Stimulated activated CD4-positive, alpha-beta T cell treated with anti-CD3 and anti-CD28 coated beads, Interleukin-12 subunit alpha, Interleukin-12 subunit beta, amount 100 ng/mL, for 48 hours (primary cell): ENCODE measurements around the gene HSDL1.
"Not testable (repeated sequence)": the region's sequence is repeated elsewhere in the genome, so short reads cannot be mapped to it uniquely, and the experiment has no call there.

Experiments
- DNase-seq, 3 donors: peaks; one replicate each; pipeline ENCODE4 v3.0.0-alpha.2; 2020; ENCODE audit warnings: low read depth in 2 of 3, low spot score in 1 of 3

Gene HSDL1

DNA sequence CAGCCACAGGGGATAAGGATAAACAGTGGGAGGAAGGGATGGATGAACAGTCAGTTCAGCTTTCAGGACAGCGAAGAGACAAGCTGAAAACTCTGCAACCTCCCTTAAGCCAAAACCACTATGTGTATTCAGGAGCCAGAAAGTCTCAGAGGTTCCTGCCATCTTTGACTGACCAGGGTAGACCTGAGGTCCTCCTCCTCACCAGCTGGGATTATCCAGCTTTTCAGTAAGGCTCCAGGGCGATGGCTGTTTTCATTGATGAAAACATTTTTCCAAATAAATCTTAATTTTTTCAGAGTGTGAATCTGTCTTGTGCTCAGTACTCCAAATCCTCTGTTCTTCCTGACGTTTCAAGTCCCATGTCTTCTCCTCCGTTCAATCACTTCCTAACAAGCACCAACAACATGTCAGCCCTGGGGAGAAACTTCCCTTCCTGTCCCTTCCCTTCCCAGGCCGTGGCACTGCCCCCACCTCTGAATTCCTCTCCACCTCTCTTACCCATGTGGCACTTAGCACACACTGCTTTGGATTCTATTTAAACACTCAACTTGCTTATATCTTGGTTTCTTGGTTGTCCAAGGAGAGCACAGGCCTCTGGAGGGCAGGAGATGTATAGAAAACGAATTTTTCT, 5.2 kb downstream of the HSDL1 start:
- DNase-seq = no peak

DNA sequence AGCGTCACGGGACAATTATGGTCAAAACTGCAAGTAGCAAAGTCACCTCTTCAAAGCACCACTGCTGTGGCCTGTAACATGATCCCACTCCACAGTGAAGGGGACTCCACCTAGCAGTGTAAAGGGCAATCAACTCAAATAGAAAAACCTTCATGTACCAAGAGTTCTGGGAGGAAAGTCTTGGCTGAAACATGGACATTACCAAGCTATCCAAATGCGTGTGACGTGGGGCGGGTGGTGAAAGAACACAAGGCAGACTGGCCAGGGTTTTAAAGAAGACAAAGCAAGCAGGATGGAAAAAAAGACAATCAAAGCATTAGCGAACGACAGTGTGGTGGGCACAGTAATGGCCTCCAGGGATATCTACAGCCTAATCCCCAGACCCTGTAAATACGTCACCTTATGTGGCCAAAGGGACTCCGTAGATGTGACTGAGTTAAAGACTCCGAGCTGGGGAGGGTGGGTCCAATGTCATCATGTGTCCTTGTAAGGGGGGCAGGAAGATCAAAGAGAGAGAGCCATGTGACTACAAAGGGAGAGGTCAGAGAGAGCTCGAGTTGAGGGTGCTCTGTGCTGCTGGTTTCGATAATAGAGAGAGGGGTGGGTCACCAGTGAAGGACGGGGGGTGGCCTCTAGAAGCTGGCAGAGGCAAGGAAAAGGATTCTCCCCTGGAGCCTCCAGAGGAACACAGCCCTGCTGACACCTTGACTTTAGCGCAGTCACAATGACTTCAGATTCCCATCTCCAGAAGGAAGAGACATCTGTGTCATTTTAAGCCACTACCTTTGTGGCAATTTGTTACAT, 6.0 kb downstream of the HSDL1 start:
- DNase-seq = peak; percentile 26 to 35 (median 31)

GRCh38 chr16:84138500-84138823, 6.5 kb downstream of the HSDL1 start:
- DNase-seq = no peak

- no peak for DNase-seq
Observed at GRCh38 chr16:84137769-84138357, 7.1 kb downstream of the HSDL1 start.

- no peak for DNase-seq
Observed at GRCh38 chr16:84137287-84137686, 7.7 kb downstream of the HSDL1 start.

DNA sequence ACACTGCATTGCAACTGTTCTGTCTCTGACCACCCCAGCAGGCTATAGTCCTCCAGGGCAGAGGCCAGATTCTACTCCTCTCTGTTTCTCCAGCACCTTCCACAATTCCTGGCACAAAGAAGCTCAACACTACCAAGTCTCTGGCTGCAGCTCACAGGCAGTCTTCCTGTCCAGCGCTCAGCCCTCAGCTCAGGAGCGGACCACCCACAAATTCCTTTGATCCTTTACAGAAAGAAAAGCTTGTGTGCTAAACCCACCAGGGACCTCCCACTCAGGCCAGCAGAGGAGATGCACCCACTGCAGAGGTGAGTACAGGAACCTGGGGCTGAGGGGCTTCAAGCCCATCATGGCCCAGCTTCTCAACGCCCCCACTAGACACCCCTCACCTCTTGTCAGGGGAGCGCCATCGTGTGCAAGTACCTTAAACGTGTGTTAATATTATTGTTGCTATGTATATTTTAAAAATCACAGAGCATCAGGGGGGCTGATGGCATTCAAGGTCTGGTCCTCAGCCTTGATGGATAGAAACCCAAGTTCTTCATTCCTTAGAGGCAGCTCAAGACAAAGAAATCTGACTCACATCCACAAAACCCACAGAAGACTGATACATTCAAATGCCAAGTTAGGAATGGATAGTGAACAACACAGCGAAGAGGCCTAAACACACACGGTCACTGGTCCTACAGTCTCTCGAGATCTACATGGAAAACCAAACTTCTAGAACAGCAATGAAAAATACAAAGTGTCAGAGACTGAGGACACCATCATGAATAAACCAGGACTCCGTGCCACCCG, 8.4 kb downstream of the HSDL1 start:
- no peak for DNase-seq

DNA sequence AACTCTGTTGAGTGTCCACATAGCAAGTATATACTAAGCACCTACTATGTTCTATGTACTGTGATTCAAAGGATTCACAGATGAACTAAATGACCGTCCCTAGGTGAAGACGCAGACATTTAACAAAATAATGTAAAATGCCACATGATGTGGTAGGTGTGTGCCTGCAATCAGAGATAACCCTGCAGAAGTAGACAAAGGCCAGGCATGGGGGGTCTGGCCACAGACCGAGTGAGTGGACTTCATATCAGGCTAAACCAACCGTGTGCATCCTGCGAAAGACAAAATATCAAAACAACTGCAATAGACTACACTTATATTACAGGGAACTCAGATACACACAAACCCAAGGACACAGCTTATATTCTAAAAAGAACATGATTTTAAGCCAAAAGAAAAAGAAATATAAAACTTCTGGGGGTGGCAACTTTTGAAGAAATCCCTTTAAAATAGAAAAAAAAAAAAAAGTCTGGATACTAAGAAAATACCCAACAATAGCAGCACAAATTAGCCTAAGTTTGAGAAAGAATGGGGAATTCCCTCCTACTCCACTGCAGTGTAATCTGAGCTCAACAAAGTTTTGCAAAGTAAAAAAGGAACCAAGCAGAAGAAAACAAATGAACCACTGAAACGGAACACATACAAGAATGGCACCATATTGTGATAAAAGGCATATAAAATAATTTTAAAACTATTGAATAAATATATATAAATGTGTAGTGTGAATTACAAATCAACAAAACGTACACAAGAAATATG, 12.3 kb downstream of the HSDL1 start:
- DNase-seq = no peak

DNA sequence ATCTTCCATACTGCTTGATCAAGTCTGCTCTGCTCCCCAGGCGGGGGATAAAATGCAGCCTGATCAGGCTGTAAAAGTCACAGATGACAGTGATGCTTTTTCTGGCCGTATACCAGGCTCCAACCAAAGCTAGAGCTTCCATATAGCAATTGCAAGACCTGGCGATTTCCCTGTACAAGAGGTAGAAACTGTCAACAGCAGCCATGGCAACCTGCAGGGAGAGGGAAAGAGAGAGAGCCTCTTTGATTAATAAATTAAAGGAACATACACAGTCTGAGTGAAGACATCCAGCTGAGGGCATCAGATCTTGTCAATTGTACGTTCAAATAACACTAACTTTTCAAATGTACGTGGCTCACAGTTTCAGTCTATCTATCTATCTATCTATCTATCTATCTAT, 13.9 kb downstream of the HSDL1 start:
- no peak for DNase-seq

DNA sequence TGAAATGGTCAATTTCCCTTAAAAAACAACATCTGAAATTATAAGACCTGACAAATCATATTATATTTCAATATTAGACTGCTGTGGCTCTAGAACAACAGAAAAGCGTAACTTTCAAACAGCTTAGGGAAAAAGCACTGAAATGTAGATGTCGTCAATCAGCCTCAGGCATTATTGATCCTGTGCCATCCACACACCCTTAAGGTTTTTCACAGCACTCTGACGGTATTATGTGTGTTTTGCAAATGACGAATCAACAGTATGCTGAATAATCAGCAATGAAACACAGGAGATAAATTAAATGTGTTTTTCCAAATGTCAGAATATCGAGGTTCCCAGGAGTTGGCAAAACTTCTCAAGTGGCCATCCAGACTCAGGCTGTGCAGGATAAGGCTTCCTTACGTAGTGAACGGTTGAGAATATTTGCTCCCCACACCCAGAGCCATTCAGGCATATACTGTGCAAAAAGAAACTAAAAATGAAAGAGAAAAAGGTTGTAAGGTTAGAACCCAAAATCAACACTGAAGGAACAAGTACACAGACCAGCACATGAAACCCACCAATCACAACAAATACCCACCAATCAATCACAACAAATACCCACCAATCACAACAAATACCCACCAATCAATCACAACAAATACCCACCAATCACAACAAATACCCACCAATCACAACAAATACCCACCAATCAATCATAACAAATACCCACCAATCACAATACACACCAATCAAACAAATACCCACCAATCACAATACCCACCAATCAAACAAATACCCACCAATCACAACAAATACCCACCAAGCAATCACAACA, 20.5 kb downstream of the HSDL1 start:
- no peak for DNase-seq

DNA sequence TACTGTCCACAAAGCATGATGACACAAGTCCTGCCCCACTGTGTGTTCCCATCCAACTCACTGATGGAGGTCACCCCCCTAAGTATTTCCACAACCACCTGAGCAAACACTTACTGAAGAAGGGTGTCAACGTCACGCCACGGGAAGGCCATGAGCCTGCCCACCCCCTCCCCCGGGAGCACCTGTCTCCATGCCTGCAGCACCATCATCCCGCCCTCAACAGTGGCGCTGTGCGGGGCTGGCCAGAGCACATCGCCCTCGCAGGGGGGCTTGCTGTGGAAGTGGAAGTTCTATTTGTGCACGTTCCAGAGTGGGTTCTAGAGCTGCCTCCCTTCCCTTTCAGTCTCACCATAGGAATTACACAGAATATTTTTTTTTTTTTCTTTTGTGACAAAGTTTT, 24.0 kb downstream of the HSDL1 start:
- DNase-seq = no peak

GRCh38 chr16:84120023-84120422, 25.0 kb downstream of the HSDL1 start:
- DNase-seq = no peak

- DNase-seq = no peak
Observed at GRCh38 chr16:84119368-84119767, 25.6 kb downstream of the HSDL1 start.

DNA sequence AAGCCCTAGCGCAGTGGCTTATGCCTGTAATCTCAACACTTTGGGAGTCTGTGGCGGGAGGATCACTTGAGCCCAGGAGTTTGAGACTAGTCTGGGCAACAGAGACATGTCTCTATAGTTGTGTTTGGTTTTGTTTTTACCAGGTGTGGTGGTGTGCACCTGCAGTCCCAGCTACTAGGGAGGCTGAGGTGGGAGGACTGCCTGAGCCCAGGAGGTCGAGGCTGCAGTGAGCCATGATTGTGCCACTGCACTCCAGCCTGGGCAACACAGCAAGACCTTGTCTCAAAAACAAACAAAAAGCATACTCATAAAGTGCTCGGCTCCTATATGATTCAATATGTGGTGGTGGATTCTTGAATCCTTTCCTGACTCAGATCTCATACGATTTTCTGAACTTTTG, 26.7 kb downstream of the HSDL1 start:
- not testable (repeated sequence) for DNase-seq

- DNase-seq = peak in 2 of 3 donors; percentile 22 to 24
Observed at GRCh38 chr16:84117494-84117843, 27.5 kb downstream of the HSDL1 start.

DNA sequence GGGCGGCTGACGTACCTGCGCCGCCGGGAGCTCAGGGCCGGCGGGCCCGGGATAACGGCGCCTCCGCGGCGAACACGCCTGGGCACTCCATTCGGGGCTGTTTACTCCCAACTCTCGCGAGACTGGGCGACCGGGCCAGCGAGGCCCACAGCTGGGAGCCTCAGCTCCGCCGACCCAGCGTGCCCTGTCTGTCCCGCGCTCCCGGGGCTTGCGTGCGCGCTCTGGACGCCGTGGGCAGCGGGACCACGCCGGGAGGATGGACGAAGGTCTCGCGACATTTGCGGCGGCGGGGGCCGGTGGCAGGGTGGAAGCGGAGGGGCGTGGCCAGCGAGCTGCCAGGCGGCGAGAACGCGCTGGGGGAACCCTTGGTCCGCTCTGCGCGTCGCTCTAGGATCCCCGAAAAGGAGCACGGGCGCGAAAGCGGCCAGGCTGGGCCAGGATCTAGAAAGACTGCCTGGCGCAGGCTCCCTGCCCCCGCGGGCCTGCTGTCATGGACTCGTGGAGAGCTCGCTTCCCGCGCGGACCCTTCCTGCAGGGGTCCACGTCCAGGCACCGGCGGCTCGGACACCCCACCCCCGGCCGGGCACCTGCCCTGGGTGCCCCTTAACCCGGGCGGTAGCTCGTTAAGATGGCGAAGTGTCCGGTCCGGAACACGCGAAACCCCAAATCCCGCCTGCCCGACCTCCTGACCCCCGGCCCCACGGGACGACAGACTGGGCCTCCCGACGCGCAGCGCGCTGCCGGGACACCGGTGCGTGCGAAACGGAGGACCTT, 28.1 kb downstream of the HSDL1 start, which contains the start of gene MBTPS1:
TSS of gene MBTPS1 (minus strand) at position 223 of the 774 bp plus-strand sequence. CDS start 15,159 bp downstream, outside the sequence.
- DNase-seq = peak; percentile 96 to 98 (median 97)

GRCh38 chr16:84115919-84116719, 28.9 kb downstream of the HSDL1 start:
- DNase-seq = peak in 2 of 3 donors; percentile 21 to 34

- DNase-seq = peak; percentile 20 to 32 (median 25)
Observed at GRCh38 chr16:84111949-84112348, 33.0 kb downstream of the HSDL1 start.

DNA sequence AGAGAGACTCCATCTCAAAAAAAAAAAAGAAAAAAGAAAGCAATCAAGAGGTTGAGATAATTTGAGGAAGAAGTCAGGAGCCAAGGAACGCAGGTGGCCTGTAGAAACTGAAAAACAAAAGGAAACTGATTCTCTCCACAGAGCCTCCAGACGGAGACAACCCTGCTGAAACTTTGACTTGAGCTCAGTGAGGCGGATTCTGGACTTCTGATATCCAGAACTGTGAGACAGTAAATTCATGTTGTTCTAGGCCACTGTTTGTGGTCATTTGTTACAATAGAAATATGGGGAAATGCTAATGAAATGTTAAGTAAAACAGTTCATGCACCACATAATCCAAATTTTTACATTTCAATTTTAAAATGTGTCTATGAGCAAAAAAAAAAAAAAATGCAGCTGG, 33.5 kb downstream of the HSDL1 start:
- DNase-seq = no peak
